HS-27A (cell line): ENCODE results near the gene AKAP1.
"Not testable (repeated sequence)": the region's sequence is repeated elsewhere in the genome, so short reads cannot be mapped to it uniquely, and the experiment has no call there.

Experiments
- DNase-seq: peaks from one replicate; pipeline ENCODE4 v3.0.0-alpha.2; 2012; ENCODE audit warnings: low read depth, missing footprints

Gene AKAP1

GRCh38 chr17:57075193-57075592 lies 9.9 kb upstream of the AKAP1 start:
- no peak for DNase-seq

GRCh38 chr17:57075785-57076184 lies 9.3 kb upstream of the AKAP1 start:
- DNase-seq = no peak

GRCh38 chr17:57077000-57077399 lies 8.0 kb upstream of the AKAP1 start:
- no peak for DNase-seq

- no peak for DNase-seq
Measured at GRCh38 chr17:57078274-57078673, 6.8 kb upstream of the AKAP1 start.

- no peak for DNase-seq
Measured at GRCh38 chr17:57080718-57081117, 4.3 kb upstream of the AKAP1 start.

- no peak for DNase-seq
Measured at GRCh38 chr17:57082441-57082840, 2.6 kb upstream of the AKAP1 start.

- no peak for DNase-seq
Measured at GRCh38 chr17:57084361-57084801, 665 bp upstream of the AKAP1 start.

GRCh38 chr17:57085448-57086068 lies 512 bp downstream of the AKAP1 start:
- DNase-seq = no peak

GRCh38 chr17:57086069-57086930 lies 1.3 kb downstream of the AKAP1 start:
- DNase-seq = no peak

- DNase-seq = no peak
Measured at GRCh38 chr17:57088298-57088697, 3.3 kb downstream of the AKAP1 start.

GRCh38 chr17:57089391-57089790 lies 4.3 kb downstream of the AKAP1 start:
- no peak for DNase-seq

- DNase-seq = no peak
Measured at GRCh38 chr17:57090560-57091185, 5.6 kb downstream of the AKAP1 start.

- no peak for DNase-seq
Measured at GRCh38 chr17:57091186-57091618, 6.2 kb downstream of the AKAP1 start.

- no peak for DNase-seq
Measured at GRCh38 chr17:57092171-57092570, 7.1 kb downstream of the AKAP1 start.

- DNase-seq = no peak
Measured at GRCh38 chr17:57092779-57093178, 7.7 kb downstream of the AKAP1 start.

- no peak for DNase-seq
Measured at GRCh38 chr17:57096472-57097202, 11.6 kb downstream of the AKAP1 start.

GRCh38 chr17:57097832-57098421 lies 12.9 kb downstream of the AKAP1 start:
- no peak for DNase-seq

GRCh38 chr17:57099165-57099564 lies 14.1 kb downstream of the AKAP1 start:
- DNase-seq = no peak

- no peak for DNase-seq
Measured at GRCh38 chr17:57102122-57102521, 17.1 kb downstream of the AKAP1 start.

GRCh38 chr17:57102660-57103059 lies 17.6 kb downstream of the AKAP1 start:
- not testable (repeated sequence) for DNase-seq

GRCh38 chr17:57104461-57105175 lies 19.6 kb downstream of the AKAP1 start:
- no peak for DNase-seq
